ENCODE data around the gene CDC42BPA.

DNA sequence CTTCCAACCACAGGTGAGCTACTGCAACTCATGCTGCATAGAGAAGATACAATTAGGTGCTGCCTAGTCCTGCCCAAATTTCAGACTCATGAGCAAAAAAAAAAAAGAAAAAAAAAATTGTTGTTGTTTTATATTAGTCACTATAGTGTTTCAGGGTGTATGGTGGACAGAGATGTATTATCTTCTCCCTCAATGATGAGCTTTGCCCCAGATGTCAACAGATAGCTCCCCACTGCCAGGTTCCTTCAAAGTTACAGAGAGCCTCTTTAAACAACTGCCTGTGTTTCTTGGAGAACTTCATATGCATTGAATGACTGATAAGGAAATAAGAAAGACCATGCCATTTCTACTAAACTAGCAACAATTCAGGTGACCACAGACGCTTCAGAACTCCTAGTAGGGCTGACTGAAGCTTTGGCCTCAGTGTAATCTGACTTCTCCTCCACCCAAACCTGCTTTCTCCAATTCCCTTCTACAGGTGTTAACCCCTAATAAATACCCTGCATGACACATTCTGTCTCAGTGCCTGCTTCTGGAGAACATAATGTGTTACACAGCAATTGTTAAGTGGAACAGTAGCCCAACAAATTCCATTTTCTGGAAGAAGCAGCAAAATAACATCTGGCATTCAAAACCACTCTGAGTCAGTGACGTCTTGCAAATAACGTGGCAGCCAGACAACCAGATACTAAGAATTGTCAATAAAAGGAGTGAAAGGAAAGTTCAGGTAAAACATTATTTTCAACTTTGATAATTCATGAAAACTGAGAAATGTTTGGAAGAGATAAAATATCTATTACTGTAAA lies 147.7 kb downstream of the CDC42BPA start:
- TF ChIP-seq, protein P1, sequence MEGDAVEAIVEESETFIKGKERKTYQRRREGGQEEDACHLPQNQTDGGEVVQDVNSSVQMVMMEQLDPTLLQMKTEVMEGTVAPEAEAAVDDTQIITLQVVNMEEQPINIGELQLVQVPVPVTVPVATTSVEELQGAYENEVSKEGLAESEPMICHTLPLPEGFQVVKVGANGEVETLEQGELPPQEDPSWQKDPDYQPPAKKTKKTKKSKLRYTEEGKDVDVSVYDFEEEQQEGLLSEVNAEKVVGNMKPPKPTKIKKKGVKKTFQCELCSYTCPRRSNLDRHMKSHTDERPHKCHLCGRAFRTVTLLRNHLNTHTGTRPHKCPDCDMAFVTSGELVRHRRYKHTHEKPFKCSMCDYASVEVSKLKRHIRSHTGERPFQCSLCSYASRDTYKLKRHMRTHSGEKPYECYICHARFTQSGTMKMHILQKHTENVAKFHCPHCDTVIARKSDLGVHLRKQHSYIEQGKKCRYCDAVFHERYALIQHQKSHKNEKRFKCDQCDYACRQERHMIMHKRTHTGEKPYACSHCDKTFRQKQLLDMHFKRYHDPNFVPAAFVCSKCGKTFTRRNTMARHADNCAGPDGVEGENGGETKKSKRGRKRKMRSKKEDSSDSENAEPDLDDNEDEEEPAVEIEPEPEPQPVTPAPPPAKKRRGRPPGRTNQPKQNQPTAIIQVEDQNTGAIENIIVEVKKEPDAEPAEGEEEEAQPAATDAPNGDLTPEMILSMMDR (IDR thresholded peaks at IDR 0.05), result no peak
- no peak for TF ChIP-seq POLR2AphosphoS5 (IDR thresholded peaks at IDR 0.05)
